DOHH2 (cell line): Measurements from ENCODE around the gene SPIRE2.

Source experiments
- EZH2phosphoT487 ChIP-seq: fragments of 200-600 bp; sonication (generic); IDR thresholded peaks from 2 replicates; pipeline ENCODE4 v1.6.1; 2017; ENCODE audit warnings: borderline replicate concordance, mild to moderate bottlenecking, antibody characterized with exemption, low read length, moderate library complexity, mixed read lengths
- TF ChIP-seq, protein P1 (sequence below): fragments of 200-600 bp; sonication (generic); IDR thresholded peaks from one replicate; pipeline ENCODE4 v1.5.1; 2014; ENCODE audit warnings: antibody characterized with exemption, mild to moderate bottlenecking, low read depth, low read length; ENCODE audit not compliant: poor library complexity, severe bottlenecking

DNA sequence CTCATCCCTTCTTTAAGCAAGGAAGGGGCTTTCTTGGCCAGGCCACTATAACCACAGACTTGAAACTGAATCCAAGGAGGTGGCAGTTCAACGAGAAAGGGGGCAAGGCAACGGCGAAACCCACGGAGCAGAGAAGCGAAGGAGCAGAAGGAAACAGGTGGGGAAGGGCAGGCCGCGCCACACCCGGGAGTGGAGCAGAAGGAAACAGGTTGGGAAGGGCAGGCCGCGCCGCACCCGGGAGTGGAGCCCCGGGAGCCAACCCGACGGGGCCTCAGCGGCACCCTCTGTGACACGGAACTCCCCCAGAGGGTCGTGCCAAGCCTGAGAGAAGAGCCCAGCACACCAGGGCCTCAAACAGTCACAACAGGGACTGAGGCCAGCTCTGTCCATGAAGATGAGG is 32.2 kb upstream of the SPIRE2 start:
- TF ChIP-seq, protein P1, sequence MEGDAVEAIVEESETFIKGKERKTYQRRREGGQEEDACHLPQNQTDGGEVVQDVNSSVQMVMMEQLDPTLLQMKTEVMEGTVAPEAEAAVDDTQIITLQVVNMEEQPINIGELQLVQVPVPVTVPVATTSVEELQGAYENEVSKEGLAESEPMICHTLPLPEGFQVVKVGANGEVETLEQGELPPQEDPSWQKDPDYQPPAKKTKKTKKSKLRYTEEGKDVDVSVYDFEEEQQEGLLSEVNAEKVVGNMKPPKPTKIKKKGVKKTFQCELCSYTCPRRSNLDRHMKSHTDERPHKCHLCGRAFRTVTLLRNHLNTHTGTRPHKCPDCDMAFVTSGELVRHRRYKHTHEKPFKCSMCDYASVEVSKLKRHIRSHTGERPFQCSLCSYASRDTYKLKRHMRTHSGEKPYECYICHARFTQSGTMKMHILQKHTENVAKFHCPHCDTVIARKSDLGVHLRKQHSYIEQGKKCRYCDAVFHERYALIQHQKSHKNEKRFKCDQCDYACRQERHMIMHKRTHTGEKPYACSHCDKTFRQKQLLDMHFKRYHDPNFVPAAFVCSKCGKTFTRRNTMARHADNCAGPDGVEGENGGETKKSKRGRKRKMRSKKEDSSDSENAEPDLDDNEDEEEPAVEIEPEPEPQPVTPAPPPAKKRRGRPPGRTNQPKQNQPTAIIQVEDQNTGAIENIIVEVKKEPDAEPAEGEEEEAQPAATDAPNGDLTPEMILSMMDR: no peak
- no peak for TF ChIP-seq EZH2phosphoT487
